ENCODE data around the gene ASF1A. TPM values are rescaled to one million over a fixed set of nuclear protein-coding genes. Genes with fewer than 3 reads are reported as not detected.

The ASF1A gene
- total and polyA plus RNA-seq, 10 of the 15 experiments (the other 5 are each of a cell fraction or from before 2014, with no cell fraction given), result 23.7 to 103 (median 31.5) TPM

DNA sequence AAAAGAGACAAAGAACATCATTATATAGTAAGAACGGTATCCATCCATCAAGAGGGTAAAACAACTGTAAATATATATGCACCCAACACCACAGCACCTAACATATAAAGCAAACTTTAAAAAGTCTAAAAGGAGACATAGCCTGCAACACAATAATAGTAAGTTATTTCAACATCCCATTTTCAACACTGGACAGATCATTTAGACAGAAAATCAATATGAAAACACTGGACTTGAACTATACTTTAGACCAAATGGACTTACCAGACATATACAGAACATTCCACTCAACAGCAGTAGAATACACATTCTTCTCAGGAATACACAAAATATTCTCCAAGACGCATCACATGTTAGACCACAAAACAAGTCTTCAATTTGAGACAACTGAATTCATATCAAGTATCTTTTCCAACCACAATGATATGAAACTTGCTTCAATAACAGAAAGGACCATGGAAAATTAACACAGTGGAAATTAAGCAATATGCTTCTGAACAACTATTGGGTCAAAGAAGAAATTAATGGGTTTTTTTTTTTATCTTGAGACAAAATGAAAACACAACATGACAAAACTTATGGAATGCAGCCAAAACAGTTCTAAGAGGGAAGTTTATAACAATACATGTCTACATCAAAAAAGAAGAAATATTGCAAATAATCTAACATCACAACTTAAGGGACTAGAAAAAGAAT lies 23.9 kb upstream of the ASF1A start:
- ChIA-PET RAD21 (ENCODE audit: unreplicated experiment) (no interaction called here), POLR2A (no interaction called here), SMC1A (ENCODE audit: uncharacterized antibody, unreplicated experiment) (no interaction called here), CTCF (no interaction called here)
- ATAC-seq (no peak), FAIRE-seq (no peak), DNase-seq (ENCODE audit: low read depth, low spot score) (no peak)
- Histone ChIP-seq H3K4me2 (ENCODE audit: control insufficient read depth, insufficient read depth) (no peak overlapping the region), H3K9me3 (replicated peaks; ENCODE audit: control insufficient read depth, insufficient read depth, low read length) (no peaks in the 10 kb centered on the region; the same call in 1 of the 3 replicates), H3K9ac (ENCODE audit: control insufficient read depth, insufficient read depth, low read length) (no peak overlapping the region), H2AFZ (ENCODE audit: control insufficient read depth, low read depth, low read length) (no peak overlapping the region), H3K27ac (ENCODE audit: control insufficient read depth, insufficient read depth) (no peak overlapping the region), H3K79me2 (ENCODE audit: control insufficient read depth, insufficient read depth, low read length) (no peaks in the 10 kb centered on the region), H3K4me1 (ENCODE audit: control insufficient read depth, insufficient read depth, low read length) (no peaks in the 10 kb centered on the region), H3K36me3 (ENCODE audit: control insufficient read depth in 2 of 2, insufficient read depth in 2 of 2, low read length in 1 of 2) (no peaks in the 10 kb centered on the region), H4K20me1 (ENCODE audit: control insufficient read depth, insufficient read depth) (no peaks in the 10 kb centered on the region), H3K4me3 (no peak overlapping the region), H3K27me3 (replicated peaks in 1 of 2; ENCODE audit: control insufficient read depth in 2 of 2, insufficient read depth in 2 of 2, low read length in 1 of 2) (no peaks in the 10 kb centered on the region)
- intact Hi-C loops (cut with micrococcal nuclease; ENCODE audit: unreplicated experiment) (no loop called here), in situ Hi-C loops (cut with MboI) (no loop called here)
- no TSS peak for BruUV-seq (replicated peaks)
- WGBS (ENCODE audit: insufficient coverage, insufficient replicate concordance, low lambda C conversion rate, missing lambda C conversion rate), result 73% methylated on average over 2 of the region's 2 CpGs
- no peak for TF ChIP-seq BMI1 (IDR thresholded peaks at IDR 0.05; ENCODE audit: borderline replicate concordance)
- TF ChIP-seq LARP7 (IDR thresholded peaks at IDR 0.05), result no peak
- TF ChIP-seq CBX5 (IDR thresholded peaks at IDR 0.05; ENCODE audit: low read depth), result no peak
- no peak for TF ChIP-seq EED (IDR thresholded peaks at IDR 0.05; ENCODE audit: low read depth)
- no peak for TF ChIP-seq BCLAF1 (IDR thresholded peaks at IDR 0.05)
- no peak for TF ChIP-seq CEBPZ (IDR thresholded peaks at IDR 0.05; ENCODE audit: low read depth, low read length)
- TF ChIP-seq HDAC2 (IDR thresholded peaks at IDR 0.05), result no peak
- TF ChIP-seq ZBTB40 (IDR thresholded peaks at IDR 0.05; ENCODE audit: borderline replicate concordance), result no peak
- TF ChIP-seq BACH1 (IDR thresholded peaks at IDR 0.05; ENCODE audit: borderline replicate concordance), result no peak
- TF ChIP-seq NKRF (conservative IDR thresholded peaks at IDR 0.05), result no peak
- TF ChIP-seq STAT3 (IDR thresholded peaks at IDR 0.05; ENCODE audit: low read depth, low read length), result no peak
- TF ChIP-seq CHD1 (IDR thresholded peaks at IDR 0.05; ENCODE audit: low read depth, low read length), result no peak

Measured in GM12878 (cell line).